ENCODE data around the gene JCAD.
A peak's percentile ranks its signal among the peaks of the same experiment; 100 is the strongest.

JCAD gene

DNA sequence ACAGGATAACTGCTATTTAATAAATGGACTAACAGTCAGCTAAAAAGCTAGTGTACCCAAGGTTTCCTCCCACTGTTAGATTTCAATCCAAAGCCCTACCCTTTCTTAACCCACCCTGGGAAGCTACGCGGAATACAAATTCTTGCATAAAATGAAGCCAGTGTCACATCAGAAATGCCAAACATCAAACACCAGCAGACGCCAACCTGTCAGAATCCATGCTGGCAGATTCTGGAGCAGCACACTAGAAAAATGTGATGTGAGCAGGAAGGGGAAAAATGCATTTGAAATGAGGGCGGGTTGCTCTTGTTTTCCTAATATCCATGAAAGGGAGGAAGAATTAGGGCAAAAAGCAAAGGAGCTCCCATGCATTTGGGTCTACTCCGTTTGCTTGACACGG is 16.1 kb upstream of the JCAD start:
- no peak overlapping the region for H3K27ac ChIP-seq

DNA sequence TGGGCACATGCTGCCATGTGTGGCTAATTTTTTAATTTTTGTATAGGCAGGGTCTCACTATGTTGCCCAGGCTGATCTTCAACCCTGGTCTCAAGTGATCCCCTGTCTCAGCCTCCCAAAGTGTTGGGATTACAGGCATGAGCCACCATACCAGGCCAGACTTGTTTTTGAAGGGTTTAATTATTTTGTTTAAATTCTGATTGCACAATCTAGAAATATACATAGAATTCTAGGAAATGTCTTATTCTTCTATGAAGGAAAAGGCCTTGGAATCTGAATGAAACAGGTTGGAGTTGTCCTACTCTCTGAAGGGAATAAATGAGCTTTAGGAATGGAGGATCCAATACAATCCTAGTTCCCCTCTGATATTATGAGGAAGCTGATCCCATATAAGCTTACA is 15.5 kb upstream of the JCAD start:
- no peak overlapping the region for H3K27ac ChIP-seq
- H3K4me3 ChIP-seq: no peak overlapping the region

More for the DNA sequence above, 16.1 kb upstream of the JCAD start:
- H3K4me3 ChIP-seq: no peak overlapping the region

DNA sequence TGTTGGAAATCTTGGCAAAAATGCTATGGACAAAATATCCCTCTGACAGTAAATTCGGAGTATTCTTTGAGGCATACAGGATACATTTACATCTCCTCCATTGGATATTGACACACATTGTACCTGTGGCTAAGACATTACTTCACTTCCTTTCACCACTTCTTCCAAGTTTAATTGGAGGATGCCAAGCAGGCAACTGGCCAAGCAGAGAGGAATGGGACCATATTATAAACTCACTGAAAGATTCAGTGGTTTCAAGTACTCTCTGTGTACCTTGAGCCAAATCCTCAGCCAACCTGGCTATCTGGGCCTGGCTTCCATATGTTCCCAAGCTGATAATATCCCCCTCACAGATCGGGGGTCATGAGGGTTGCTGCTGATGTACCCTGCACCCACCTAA is 14.7 kb upstream of the JCAD start:
- no peak overlapping the region for H3K4me3 ChIP-seq

GRCh38 chr10:30073767-30074060 is 14.3 kb upstream of the JCAD start:
- H3K4me3 ChIP-seq: no peak overlapping the region
- H3K27ac ChIP-seq: no peak overlapping the region

More for the DNA sequence above, 14.7 kb upstream of the JCAD start:
- H3K27ac ChIP-seq: no peak overlapping the region

DNA sequence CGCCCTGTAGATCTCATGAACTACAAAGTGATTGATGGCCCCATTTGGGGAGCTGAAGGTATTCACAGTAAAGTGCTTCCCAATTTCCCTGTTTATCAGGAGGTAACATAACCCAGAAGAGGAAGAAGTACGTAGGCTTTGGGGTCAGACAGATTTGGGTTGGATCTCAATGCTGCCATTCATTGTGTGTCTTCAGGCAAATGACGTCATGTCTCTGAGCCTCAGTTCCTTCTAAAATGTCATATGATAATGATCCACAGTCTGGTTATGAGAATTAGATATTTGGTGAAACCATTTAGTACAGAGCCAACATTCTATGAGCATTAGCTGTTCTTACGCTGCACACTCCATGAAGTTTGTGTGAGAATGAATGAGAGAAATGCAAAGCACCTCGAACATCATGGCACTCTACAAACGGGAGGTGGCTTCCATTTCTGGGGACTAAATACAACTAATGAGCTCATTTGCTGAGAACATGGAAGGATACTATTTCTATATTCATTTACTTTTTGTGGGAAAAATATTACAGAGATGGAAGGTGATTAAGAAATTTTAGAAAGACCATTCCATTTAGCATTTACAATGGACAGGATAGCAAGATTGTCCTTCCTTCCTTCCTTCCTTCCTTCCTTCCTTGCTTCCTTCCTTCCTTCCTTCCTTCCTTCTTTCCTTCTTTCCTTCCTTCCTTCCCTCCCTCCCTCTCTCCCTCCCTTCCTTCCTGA is 13.8 kb upstream of the JCAD start:
- H3K4me3 ChIP-seq: no peak overlapping the region
- no peak overlapping the region for H3K27ac ChIP-seq

GRCh38 chr10:30072068-30072467 is 12.7 kb upstream of the JCAD start:
- H3K27ac ChIP-seq: no peak overlapping the region
- H3K4me3 ChIP-seq: no peak overlapping the region

DNA sequence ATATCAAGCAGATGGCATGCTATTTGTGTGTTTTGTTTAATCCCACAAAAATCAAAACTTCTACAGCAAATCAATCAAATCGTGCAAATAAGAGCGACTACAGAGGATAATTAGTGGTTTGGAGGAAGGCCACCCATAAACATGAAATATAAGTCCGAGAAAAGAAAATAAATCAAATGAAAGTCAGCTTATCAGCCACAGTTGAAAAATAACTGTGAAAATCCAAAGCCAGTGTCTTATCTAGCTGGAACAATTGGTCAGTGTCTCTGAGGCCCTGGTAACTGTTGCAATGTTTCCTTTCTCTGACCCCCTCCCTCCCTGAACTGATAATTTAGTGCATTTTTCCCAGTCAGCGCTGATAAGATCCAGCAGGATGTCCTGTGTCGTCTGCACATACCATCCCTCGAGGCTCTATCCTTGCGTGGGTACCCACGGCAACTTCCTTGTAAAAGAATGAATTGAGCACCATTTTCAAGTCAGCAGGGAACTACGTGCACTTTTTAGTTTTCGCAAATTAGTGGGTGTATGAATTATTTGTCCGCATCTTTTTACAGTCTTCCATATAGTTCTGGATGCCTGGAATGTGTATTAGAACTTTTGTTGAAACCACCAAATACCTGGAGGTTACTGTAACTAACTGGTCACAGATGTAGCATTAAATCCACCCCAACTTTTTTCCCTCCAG is 10.8 kb upstream of the JCAD start:
- no peak overlapping the region for H3K27ac ChIP-seq

DNA sequence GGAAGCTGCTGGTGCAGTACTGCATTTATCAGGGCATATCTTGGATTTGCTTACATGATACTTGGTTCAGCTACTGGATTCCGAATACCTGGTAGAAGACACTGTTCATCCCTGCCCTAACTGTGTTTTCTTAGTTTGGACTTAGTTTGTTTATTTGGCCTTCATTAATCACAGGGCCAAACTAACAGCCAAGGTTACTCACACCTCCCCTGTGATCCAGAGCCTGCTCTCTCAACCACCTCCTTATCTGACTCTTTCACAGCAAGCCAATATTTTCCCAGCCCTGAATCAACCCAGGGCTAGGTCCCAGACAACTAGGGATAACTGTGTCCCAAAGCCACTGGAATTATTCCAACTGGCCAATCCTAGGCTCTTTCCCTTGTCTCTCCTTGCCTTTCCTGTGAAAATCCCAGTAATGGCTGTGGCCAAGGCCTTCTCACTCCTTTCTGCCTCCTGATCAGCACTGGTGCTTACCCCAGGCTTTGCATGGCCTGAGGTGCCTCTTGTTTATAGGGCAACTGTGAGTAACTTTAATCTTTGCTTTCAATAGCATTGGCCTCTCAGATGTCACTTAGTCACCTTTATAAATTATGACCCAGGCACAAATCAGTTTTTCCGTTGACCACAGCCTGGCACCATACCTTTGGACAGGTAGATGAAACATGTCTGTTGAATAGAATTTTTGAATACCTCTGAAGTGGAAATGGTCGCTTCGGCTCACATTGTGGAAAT is 9.3 kb upstream of the JCAD start:
- Histone ChIP-seq H3K27ac (no peak overlapping the region), H3K4me3 (no peak overlapping the region)

More for the DNA sequence above, 10.8 kb upstream of the JCAD start:
- no peak overlapping the region for H3K4me3 ChIP-seq

DNA sequence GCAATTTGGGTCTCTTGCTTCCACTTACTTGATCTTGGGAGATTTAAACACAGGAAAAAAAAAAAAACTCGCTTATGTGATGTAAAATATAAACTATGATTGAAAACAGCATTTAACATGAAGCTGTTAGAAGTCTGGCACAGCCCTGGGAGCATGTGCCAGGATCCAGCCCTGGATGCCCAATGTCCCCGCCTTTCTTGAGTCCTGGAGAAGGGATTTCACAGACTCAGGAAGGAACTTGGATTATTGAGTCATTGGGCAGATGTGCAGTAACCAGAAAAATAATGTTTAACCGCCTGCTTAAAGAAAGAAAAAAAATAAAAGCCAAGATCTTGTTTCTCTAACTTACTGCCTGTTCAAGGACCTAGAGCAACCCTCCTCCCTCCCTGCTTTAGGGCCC is 3.7 kb upstream of the JCAD start:
- peak overlapping the region in 7 of 21 experiments; percentile 8 to 74 (median 59) for H3K27ac ChIP-seq
- no peak overlapping the region for H3K4me3 ChIP-seq

- Histone ChIP-seq H3K4me3 (no peak overlapping the region), H3K27ac (peak overlapping the region in 8 of 21 experiments; percentile 8 to 74 (median 46))
Measured at GRCh38 chr10:30062582-30062981, 3.2 kb upstream of the JCAD start.

DNA sequence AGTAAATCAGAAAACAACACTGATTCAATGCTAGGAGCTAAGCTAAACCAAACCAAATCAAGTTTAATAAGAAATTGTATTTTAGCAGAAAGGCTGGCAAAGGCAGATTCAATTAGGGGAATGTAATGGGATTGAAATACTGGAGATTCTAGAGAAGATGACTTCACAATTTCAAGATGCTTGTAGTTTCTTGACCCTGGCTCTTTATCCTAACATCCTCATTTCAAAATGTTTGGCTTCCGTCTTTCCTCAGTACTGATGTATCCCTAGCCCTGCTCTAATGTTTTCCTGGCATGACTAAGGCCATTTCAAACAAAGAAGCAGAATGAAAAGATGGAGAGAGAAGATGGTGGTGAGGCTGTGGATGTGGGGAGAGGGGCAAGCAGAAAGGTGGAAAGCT is 2.7 kb upstream of the JCAD start:
- peak overlapping the region in 4 of 21 experiments; percentile 8 to 74 (median 56) for H3K27ac ChIP-seq
- H3K4me3 ChIP-seq: no peak overlapping the region

GRCh38 chr10:30058570-30059132 is 735 bp downstream of the JCAD start:
- peak overlapping the region in 20 of 21 experiments; percentile 4 to 96 (median 82) for H3K27ac ChIP-seq
- peak overlapping the region; percentile 43 to 63 (median 50) for H3K4me3 ChIP-seq

DNA sequence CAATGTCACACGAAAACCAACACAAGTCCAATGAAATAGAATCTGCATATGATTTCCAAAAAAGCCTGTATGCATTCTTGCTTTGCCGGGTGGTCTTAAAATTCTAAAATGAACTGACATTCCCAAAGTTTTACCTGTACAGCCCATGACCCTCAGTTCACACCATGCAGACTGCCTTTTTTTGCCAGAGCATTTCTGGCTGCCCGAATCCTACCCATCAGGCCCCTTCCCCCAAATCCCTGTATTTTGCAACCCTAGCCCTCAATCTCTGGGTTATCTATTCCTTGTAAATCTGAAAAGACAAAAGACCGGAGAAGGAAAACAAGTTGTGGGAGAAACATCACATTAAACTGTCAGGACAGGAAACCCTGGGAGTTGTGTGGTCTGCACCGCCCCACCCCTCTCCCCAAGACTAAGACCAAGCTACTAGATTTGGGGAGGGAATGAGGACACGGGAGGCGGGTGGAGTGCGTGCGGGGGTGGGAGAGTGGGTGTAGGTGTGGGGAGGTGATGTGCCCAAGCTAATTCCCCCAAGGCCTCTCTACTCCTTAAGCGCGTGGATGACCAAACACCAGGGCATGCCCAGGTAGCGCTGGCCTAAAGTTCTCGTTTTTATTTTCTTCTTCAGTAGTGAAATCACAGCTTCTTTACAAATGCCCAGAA is 1.4 kb downstream of the JCAD start:
- Histone ChIP-seq H3K27ac (peak overlapping the region in 20 of 21 experiments; percentile 4 to 96 (median 82)), H3K4me3 (peak overlapping the region; percentile 43 to 63 (median 50))

GRCh38 chr10:30057421-30057841 is 2.0 kb downstream of the JCAD start:
- Histone ChIP-seq H3K4me3 (peak overlapping the region in 4 of 7 experiments; percentile 50 to 63 (median 60)), H3K27ac (peak overlapping the region in 11 of 21 experiments; percentile 5 to 96 (median 83))

GRCh38 chr10:30056767-30057355 is 2.5 kb downstream of the JCAD start:
- Histone ChIP-seq H3K4me3 (no peak overlapping the region), H3K27ac (peak overlapping the region in 10 of 21 experiments; percentile 5 to 96 (median 60))

DNA sequence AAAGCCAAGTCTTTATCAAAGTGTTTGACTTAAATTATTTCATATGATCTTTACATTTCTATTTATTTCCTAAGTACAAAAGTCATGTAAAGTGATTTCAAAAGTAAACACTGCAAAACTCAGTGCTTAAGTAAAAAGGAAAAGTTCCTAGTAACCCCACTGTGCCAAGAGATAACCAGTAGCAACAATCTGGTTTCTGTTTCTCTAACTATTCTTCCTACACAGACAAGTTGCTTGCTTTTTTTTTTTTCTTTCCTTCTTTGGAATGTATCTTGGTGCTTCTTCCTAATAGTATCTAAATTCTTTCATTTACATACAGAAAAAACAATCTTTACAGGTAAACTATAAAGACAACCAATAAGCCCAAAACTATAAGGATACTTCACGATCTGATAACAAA is 3.1 kb downstream of the JCAD start:
- peak overlapping the region in 5 of 21 experiments; percentile 13 to 96 (median 91) for H3K27ac ChIP-seq
- H3K4me3 ChIP-seq: no peak overlapping the region

DNA sequence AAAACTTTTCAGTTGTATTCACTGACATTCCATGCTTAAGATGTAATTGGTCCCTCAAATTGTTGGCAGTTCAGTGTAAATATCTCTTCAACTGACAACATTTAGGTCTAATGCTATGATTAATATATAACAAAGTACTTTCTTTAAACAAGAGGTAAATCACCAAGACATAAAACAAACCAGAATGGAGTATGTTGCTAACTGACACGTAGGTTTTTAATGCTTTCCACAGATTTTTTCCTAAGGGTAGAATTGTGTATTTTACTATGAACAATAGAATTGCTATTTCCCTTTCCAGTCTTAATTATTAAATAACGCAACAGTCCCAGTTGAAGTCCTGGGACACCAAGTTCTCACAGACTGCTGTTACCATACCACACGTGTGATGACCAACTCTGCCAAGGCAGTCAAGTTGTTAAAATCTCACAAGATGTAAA is 4.1 kb downstream of the JCAD start:
- no peak overlapping the region for H3K4me3 ChIP-seq
- H3K27ac ChIP-seq: peak overlapping the region in 6 of 21 experiments; percentile 17 to 96 (median 52)

DNA sequence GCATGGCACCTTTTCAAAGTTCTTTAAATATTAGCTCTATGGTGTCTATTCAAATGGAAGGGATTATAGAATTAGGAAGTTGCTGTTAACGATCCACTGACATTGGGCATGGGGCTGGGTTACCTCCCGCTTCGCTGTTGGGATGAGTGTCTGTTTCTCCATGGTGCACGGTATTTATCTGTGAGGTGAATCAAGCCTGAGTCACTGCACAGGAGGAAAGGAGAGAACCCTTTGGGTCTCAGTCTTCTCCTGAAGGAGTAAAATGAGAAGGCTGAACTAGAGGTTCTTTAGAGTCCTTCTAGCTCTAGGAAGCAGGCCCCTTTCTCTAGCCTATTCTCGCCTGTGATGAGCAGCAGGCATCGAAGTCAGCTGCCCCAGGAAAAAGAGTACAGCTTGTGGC is 7.3 kb downstream of the JCAD start:
- H3K27ac ChIP-seq: no peak overlapping the region
- no peak overlapping the region for H3K4me3 ChIP-seq

GRCh38 chr10:30051220-30051619 is 8.2 kb downstream of the JCAD start:
- no peak overlapping the region for H3K4me3 ChIP-seq
- H3K27ac ChIP-seq: no peak overlapping the region
